A673 (cell line): ENCODE measurements around the gene HPS3. TPM values are rescaled to one million over a fixed set of nuclear protein-coding genes. Genes with fewer than 3 reads are reported as not detected.

Source experiments
- BruUV-seq: library from RNA; stranded (reverse); fragments of 400-500 nt; replicated peaks from 2 replicates; lab custom pipeline; 2021; lab: Mats Ljungman, UMichigan
- CTCF ChIA-PET: fragments of 300-600 bp; sonication (Branson Sonifier 250); formaldehyde crosslinking; loops from one replicate; lab custom pipeline; 2022; ENCODE audit warnings: antibody characterized with exemption; lab: Charles Lee
- POLR2A ChIA-PET: fragments of 300-600 bp; sonication (Branson Sonifier 250); formaldehyde crosslinking; loops from one replicate; lab custom pipeline; 2022; ENCODE audit warnings: antibody characterized with exemption; ENCODE audit not compliant: low non-redundant PET; lab: Charles Lee
- DNase-seq: peaks from one replicate; pipeline ENCODE4 v3.0.0-alpha.2; 2015; ENCODE audit warnings: low spot score
- H3K27ac ChIP-seq: fragments of 200-600 bp; sonication (generic); 2 replicates; pipeline ENCODE4 v1.5.1; 2016; ENCODE audit warnings: mixed run types, low read depth, mild to moderate bottlenecking, mixed read lengths, antibody characterized with exemption, low read length; ENCODE audit not compliant: poor library complexity, severe bottlenecking
- H3K27me3 ChIP-seq: fragments of 200-600 bp; sonication (generic); replicated peaks from 2 replicates; pipeline ENCODE4 v1.6.1; 2017; ENCODE audit warnings: mixed run types, low read depth, mild to moderate bottlenecking, mixed read lengths, antibody characterized with exemption, low read length; ENCODE audit not compliant: insufficient read depth, poor library complexity
- H3K36me3 ChIP-seq: fragments of 200-600 bp; sonication (generic); 2 replicates; pipeline ENCODE4 v1.6.1; 2016; ENCODE audit warnings: mixed run types, mild to moderate bottlenecking, mixed read lengths, antibody characterized with exemption, low read length; ENCODE audit not compliant: insufficient read depth, poor library complexity, severe bottlenecking
- H3K4me1 ChIP-seq: fragments of 200-600 bp; sonication (generic); 2 replicates; pipeline ENCODE4 v1.6.1; 2017; ENCODE audit warnings: mixed run types, mild to moderate bottlenecking, mixed read lengths, antibody characterized with exemption, low read length; ENCODE audit not compliant: insufficient read depth, poor library complexity, severe bottlenecking
- H3K4me3 ChIP-seq: fragments of 200-600 bp; sonication (generic); 2 replicates; pipeline ENCODE4 v1.5.1; 2016; ENCODE audit warnings: low read depth, mixed run types, mild to moderate bottlenecking, mixed read lengths, low read length; ENCODE audit not compliant: poor library complexity, severe bottlenecking
- H3K9me3 ChIP-seq: fragments of 200-600 bp; sonication (generic); 2 replicates; pipeline ENCODE4 v1.6.1; 2016; ENCODE audit warnings: mixed run types, low read depth, mild to moderate bottlenecking, mixed read lengths, antibody characterized with exemption, low read length; ENCODE audit not compliant: poor library complexity, severe bottlenecking
- EZH2 ChIP-seq: fragments of 200-600 bp; sonication (generic); IDR thresholded peaks from 2 replicates; pipeline ENCODE4 v1.6.1; 2017; ENCODE audit warnings: borderline replicate concordance, low read depth, mild to moderate bottlenecking, mixed read lengths, antibody characterized with exemption, low read length; ENCODE audit not compliant: poor library complexity, severe bottlenecking
- intact Hi-C: fragments of 100-400 bp; cut with micrococcal nuclease; formaldehyde crosslinking; loops from one replicate; pipeline ENCODE4 v1.10.0; 2022; ENCODE audit not compliant: unreplicated experiment
- total RNA-seq: library from RNA; stranded (reverse); gene quantifications from 2 replicates; pipeline ENCODE4 v1.2.3, GENCODE V29; 2021
- TF ChIP-seq, protein P1 (sequence below): fragments of 300-800, 200-600 bp; sonication (generic); conservative IDR thresholded peaks from 2 replicates; pipeline ENCODE4 v1.5.1; 2017; ENCODE audit warnings: low read depth, mild to moderate bottlenecking, antibody characterized with exemption, low read length, moderate library complexity, mixed read lengths

HPS3 gene
- total RNA-seq, 1 experiment from 2014 or later: 12.6 TPM

DNA sequence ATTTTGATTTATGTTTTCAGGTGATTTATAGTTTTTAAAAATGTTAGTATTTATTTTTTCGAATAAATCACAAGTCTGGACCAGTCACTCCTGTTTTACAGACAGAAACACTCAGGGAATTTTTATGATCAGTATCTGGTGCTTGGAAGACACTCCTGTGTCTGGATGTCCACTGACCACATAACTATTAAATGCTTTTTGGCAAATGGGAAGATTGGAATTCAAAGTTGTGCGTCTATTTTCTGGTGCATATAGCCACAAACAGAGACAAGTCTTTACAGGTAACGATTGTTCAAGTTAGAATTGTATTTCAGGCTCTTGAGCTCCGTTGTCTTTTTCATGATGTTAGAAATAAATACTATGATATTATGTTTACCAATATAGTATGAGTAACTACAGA is 80.0 kb downstream of the HPS3 start:
- no peaks in the 10 kb centered on the region for H3K4me1 ChIP-seq
- TF ChIP-seq EZH2: no peak
- TF ChIP-seq, protein P1, sequence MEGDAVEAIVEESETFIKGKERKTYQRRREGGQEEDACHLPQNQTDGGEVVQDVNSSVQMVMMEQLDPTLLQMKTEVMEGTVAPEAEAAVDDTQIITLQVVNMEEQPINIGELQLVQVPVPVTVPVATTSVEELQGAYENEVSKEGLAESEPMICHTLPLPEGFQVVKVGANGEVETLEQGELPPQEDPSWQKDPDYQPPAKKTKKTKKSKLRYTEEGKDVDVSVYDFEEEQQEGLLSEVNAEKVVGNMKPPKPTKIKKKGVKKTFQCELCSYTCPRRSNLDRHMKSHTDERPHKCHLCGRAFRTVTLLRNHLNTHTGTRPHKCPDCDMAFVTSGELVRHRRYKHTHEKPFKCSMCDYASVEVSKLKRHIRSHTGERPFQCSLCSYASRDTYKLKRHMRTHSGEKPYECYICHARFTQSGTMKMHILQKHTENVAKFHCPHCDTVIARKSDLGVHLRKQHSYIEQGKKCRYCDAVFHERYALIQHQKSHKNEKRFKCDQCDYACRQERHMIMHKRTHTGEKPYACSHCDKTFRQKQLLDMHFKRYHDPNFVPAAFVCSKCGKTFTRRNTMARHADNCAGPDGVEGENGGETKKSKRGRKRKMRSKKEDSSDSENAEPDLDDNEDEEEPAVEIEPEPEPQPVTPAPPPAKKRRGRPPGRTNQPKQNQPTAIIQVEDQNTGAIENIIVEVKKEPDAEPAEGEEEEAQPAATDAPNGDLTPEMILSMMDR: no peak
- no TSS peak for BruUV-seq
- H3K27me3 ChIP-seq: no peaks in the 10 kb centered on the region
- intact Hi-C loops: no loop called here
- POLR2A ChIA-PET: no interaction called here
- H3K27ac ChIP-seq: no peak overlapping the region
- DNase-seq: no peak
- H3K9me3 ChIP-seq: no peaks in the 10 kb centered on the region
- H3K36me3 ChIP-seq: no peaks in the 10 kb centered on the region
- no peak overlapping the region for H3K4me3 ChIP-seq
- CTCF ChIA-PET: no interaction called here

DNA sequence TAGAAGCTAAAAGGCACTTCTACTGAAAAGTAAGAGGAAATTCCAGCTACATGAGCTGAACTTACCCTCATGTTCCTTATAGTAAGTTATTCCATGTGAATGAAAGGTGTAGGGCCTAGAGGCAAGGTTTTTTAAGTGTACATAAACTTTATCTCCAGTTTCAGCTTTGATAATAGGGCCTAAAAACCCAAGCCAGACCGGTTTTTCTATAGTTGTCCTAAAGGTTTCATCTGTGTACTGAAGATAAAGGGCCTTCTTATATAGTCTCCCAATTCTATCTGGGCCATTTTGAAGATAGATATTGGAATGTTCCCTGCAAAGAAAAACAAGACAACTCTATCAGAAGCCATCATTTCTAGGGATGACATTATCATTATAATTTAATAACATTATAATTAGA is 82.9 kb downstream of the HPS3 start:
- Histone ChIP-seq H3K4me1 (no peaks in the 10 kb centered on the region), H3K27me3 (no peaks in the 10 kb centered on the region), H3K27ac (no peak overlapping the region), H3K36me3 (no peaks in the 10 kb centered on the region), H3K9me3 (no peaks in the 10 kb centered on the region), H3K4me3 (no peak overlapping the region)
- no peak for DNase-seq
- no TSS peak for BruUV-seq
- ChIA-PET CTCF (no interaction called here), POLR2A (no interaction called here)
- TF ChIP-seq EZH2: no peak
- TF ChIP-seq, protein P1: no peak
- intact Hi-C loops: no loop called here

DNA sequence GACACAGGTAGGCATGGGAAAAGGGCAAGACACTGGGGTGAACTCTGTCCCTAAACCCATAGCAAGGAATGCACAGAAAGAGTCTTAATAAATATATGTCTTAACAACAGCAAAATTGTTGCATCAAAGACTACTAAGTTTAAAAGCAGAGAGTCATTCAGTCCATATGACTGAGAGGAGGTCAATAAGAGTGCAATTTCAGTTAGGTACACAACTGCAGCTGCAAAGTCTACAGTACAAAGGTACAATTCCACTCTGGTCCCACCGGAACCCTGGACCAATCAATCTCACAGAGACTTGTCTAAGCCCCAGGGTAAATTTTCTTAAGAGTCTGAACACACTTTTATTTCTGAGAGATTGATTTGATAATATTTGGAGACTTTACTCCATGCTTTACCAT is 85.3 kb downstream of the HPS3 start:
- Histone ChIP-seq H3K9me3 (no peaks in the 10 kb centered on the region), H3K4me1 (no peaks in the 10 kb centered on the region), H3K4me3 (no peak overlapping the region), H3K27me3 (no peaks in the 10 kb centered on the region), H3K27ac (no peak overlapping the region), H3K36me3 (no peaks in the 10 kb centered on the region)
- no peak for DNase-seq
- intact Hi-C loops: no loop called here
- no TSS peak for BruUV-seq
- TF ChIP-seq EZH2: no peak
- TF ChIP-seq, protein P1: no peak
- CTCF ChIA-PET: no interaction called here
- POLR2A ChIA-PET: no interaction called here
